ENCODE data around the gene BORCS6. TPM values are rescaled to one million over a fixed set of nuclear protein-coding genes. Genes with fewer than 3 reads are reported as not detected.

Gene BORCS6
- polyA plus RNA-seq, 3 donors: 5.4 to 14.1 (median 13.9) TPM

GRCh38 chr17:8141045-8141444 is 48.9 kb downstream of the BORCS6 start:
- no peak for TF ChIP-seq CTCF (IDR thresholded peaks at IDR 0.05)
- WGBS (ENCODE audit: insufficient coverage): 100% methylated on average over 5 of the region's 7 CpGs
- Mint-ChIP-seq H3K4me1 (no peaks in the 10 kb centered on the region), H3K27me3 (ENCODE audit: low read depth in 3 of 3) (peaks cover 0 to 9% (median 7%) of the 10 kb centered on the region in 3 donors), H3K9me3 (no peaks in the 10 kb centered on the region), H3K27ac (peak overlapping the region in 1 of 7 donors; percentile 37), H3K36me3 (peaks cover 51 to 60% of the 10 kb centered on the region in 2 donors), H3K4me3 (no peak overlapping the region)
- peaks cover 0 to 10% of the 10 kb centered on the region in 2 donors for H3K27me3 ChIP-seq (ENCODE audit: control insufficient read depth in 2 of 2, insufficient read depth in 2 of 2, low read length in 2 of 2)
- peaks cover 34 to 40% of the 10 kb centered on the region in 2 donors for H3K4me1 ChIP-seq (ENCODE audit: control insufficient read depth in 1 of 2, insufficient read depth in 2 of 2, low read length in 2 of 2)
- H2AFZ ChIP-seq (ENCODE audit: insufficient read depth, low read depth, low read length, poor library complexity, severe bottlenecking): no peak overlapping the region
- DNase-seq: no peak
- H3K4me2 ChIP-seq (replicated peaks; ENCODE audit: extremely low read depth, low read length, poor library complexity, severe bottlenecking): no peak overlapping the region
- no peak overlapping the region for H3K9ac ChIP-seq (ENCODE audit: insufficient read depth, low read length, poor library complexity, severe bottlenecking)
- no peaks in the 10 kb centered on the region for H3K9me3 ChIP-seq (replicated peaks in 1 of 2; ENCODE audit: control insufficient read depth in 1 of 2, insufficient read depth in 1 of 2, low read length in 2 of 2)
- peaks cover 55 to 61% of the 10 kb centered on the region in 2 donors for H3K36me3 ChIP-seq (replicated peaks in 1 of 2; ENCODE audit: control insufficient read depth in 1 of 2, insufficient read depth in 2 of 2, low read length in 2 of 2)
- no peaks in the 10 kb centered on the region for H3K79me2 ChIP-seq (ENCODE audit: insufficient read depth, low read length)
- H3K4me3 ChIP-seq (replicated peaks in 1 of 3; ENCODE audit: low read depth in 2 of 3, low read length in 3 of 3): no peak overlapping the region
- intact Hi-C loops (cut with micrococcal nuclease): no loop called here
- no peak overlapping the region for H3K27ac ChIP-seq (ENCODE audit: low read depth in 1 of 2, low read length in 2 of 2)
- peaks cover 73% of the 10 kb centered on the region for H4K20me1 ChIP-seq (ENCODE audit: insufficient read depth, low read length)

GRCh38 chr17:8140065-8141029 is 49.6 kb downstream of the BORCS6 start:
- peak overlapping the region; percentile 55 to 58 for H3K27ac ChIP-seq (ENCODE audit: low read depth in 1 of 2, low read length in 2 of 2)
- peak; percentile 63 to 71 (median 65) for DNase-seq
- no peaks in the 10 kb centered on the region for H3K9me3 ChIP-seq (replicated peaks in 1 of 2; ENCODE audit: control insufficient read depth in 1 of 2, insufficient read depth in 1 of 2, low read length in 2 of 2)
- peaks cover 48 to 54% of the 10 kb centered on the region in 2 donors for H3K36me3 ChIP-seq (replicated peaks in 1 of 2; ENCODE audit: control insufficient read depth in 1 of 2, insufficient read depth in 2 of 2, low read length in 2 of 2)
- intact Hi-C loops (cut with micrococcal nuclease): no loop called here
- Mint-ChIP-seq H3K27ac (peak overlapping the region in 2 of 7 donors; percentile 18 to 83), H3K4me1 (no peaks in the 10 kb centered on the region), H3K4me3 (no peak overlapping the region), H3K36me3 (peaks cover 45 to 53% of the 10 kb centered on the region in 2 donors), H3K9me3 (no peaks in the 10 kb centered on the region), H3K27me3 (ENCODE audit: low read depth in 3 of 3) (peaks cover 0 to 13% (median 9%) of the 10 kb centered on the region in 3 donors)
- 32% methylated on average over 7 of the region's 18 CpGs for WGBS (ENCODE audit: insufficient coverage)
- peak overlapping the region in 1 of 3 experiments; percentile 11 for H3K4me3 ChIP-seq (replicated peaks in 1 of 3; ENCODE audit: low read depth in 2 of 3, low read length in 3 of 3)
- H4K20me1 ChIP-seq (ENCODE audit: insufficient read depth, low read length): peaks cover 66% of the 10 kb centered on the region
- peaks cover 0 to 10% of the 10 kb centered on the region in 2 donors for H3K27me3 ChIP-seq (ENCODE audit: control insufficient read depth in 2 of 2, insufficient read depth in 2 of 2, low read length in 2 of 2)
- no peak for TF ChIP-seq CTCF (IDR thresholded peaks at IDR 0.05)
- peaks cover 34 to 40% of the 10 kb centered on the region in 2 donors for H3K4me1 ChIP-seq (ENCODE audit: control insufficient read depth in 1 of 2, insufficient read depth in 2 of 2, low read length in 2 of 2)
- no peak overlapping the region for H3K9ac ChIP-seq (ENCODE audit: insufficient read depth, low read length, poor library complexity, severe bottlenecking)
- no peak overlapping the region for H2AFZ ChIP-seq (ENCODE audit: insufficient read depth, low read depth, low read length, poor library complexity, severe bottlenecking)
- H3K79me2 ChIP-seq (ENCODE audit: insufficient read depth, low read length): no peaks in the 10 kb centered on the region
- H3K4me2 ChIP-seq (replicated peaks; ENCODE audit: extremely low read depth, low read length, poor library complexity, severe bottlenecking): peak overlapping the region; percentile 9
